H9 (cell line): ENCODE results near the gene POFUT2. TPM values are rescaled to one million over a fixed set of nuclear protein-coding genes. Genes with fewer than 3 reads are reported as not detected.

Source experiments
- DNase-seq: peaks from one replicate; pipeline ENCODE4 v3.0.0-alpha.2; 2017
- H2AFZ ChIP-seq: one replicate; pipeline ENCODE4 v1.6.1; 2013; ENCODE audit warnings: mild to moderate bottlenecking, low read length, control low read depth, moderate library complexity
- H2AK5ac ChIP-seq: 2 replicates; pipeline ENCODE4 v1.6.1; 2013; ENCODE audit warnings: low read length, control low read depth, mixed read lengths; ENCODE audit not compliant: insufficient read length
- H2BK120ac ChIP-seq: one replicate; pipeline ENCODE4 v1.6.1; 2013; ENCODE audit warnings: low read depth, mild to moderate bottlenecking, low read length, control low read depth, inconsistent platforms; ENCODE audit not compliant: poor library complexity, severe bottlenecking
- H2BK12ac ChIP-seq: 2 replicates; pipeline ENCODE4 v1.6.1; 2013; ENCODE audit warnings: low read length, control low read depth, mixed read lengths, low read depth; ENCODE audit not compliant: insufficient read length
- H2BK15ac ChIP-seq: 2 replicates; pipeline ENCODE4 v1.6.1; 2013; ENCODE audit warnings: low read depth, low read length, control low read depth
- H2BK20ac ChIP-seq: one replicate; pipeline ENCODE4 v1.6.1; 2013; ENCODE audit warnings: low read depth, mild to moderate bottlenecking, low read length, control low read depth, inconsistent platforms; ENCODE audit not compliant: poor library complexity, severe bottlenecking
- H2BK5ac ChIP-seq: 2 replicates; pipeline ENCODE4 v1.6.1; 2013; ENCODE audit warnings: low read length, control low read depth, mixed read lengths; ENCODE audit not compliant: insufficient read length
- H3K14ac ChIP-seq: 2 replicates; pipeline ENCODE4 v1.6.1; 2013; ENCODE audit warnings: low read length, control low read depth; ENCODE audit not compliant: insufficient read depth
- H3K18ac ChIP-seq: 2 replicates; pipeline ENCODE4 v1.6.1; 2013; ENCODE audit warnings: low read depth, mild to moderate bottlenecking, mixed read lengths, low read length, control low read depth; ENCODE audit not compliant: insufficient read length
- H3K23ac ChIP-seq: 2 replicates; pipeline ENCODE4 v1.6.1; 2013; ENCODE audit warnings: low read length, control low read depth, mixed read lengths, low read depth; ENCODE audit not compliant: insufficient read length
- H3K23me2 ChIP-seq: 2 replicates; pipeline ENCODE4 v1.6.1; 2013; ENCODE audit warnings: low read depth, mild to moderate bottlenecking, mixed read lengths, low read length, control low read depth; ENCODE audit not compliant: insufficient read length, poor library complexity, severe bottlenecking
- H3K27ac ChIP-seq: 2 replicates; pipeline ENCODE4 v1.5.1; 2013; ENCODE audit warnings: low read length, control low read depth, mixed read lengths, low read depth; ENCODE audit not compliant: insufficient read length
- H3K27me3 ChIP-seq: 2 replicates; pipeline ENCODE4 v1.6.1; 2013; ENCODE audit warnings: low read length, control low read depth, inconsistent platforms; ENCODE audit not compliant: insufficient read depth
- H3K4ac ChIP-seq: 2 replicates; pipeline ENCODE4 v1.6.1; 2013; ENCODE audit warnings: low read depth, mild to moderate bottlenecking, control low read depth, inconsistent platforms, low read length, moderate library complexity
- H3K4me1 ChIP-seq: 2 replicates; pipeline ENCODE4 v1.6.1; 2013; ENCODE audit warnings: low read length, control low read depth, inconsistent platforms; ENCODE audit not compliant: insufficient read depth
- H3K4me2 ChIP-seq: 2 replicates; pipeline ENCODE4 v1.6.1; 2013; ENCODE audit warnings: low read length, control low read depth, mixed read lengths; ENCODE audit not compliant: insufficient read length, insufficient read depth
- H3K56ac ChIP-seq: 2 replicates; pipeline ENCODE4 v1.6.1; 2013; ENCODE audit warnings: low read depth, mild to moderate bottlenecking, mixed read lengths, low read length, control low read depth; ENCODE audit not compliant: insufficient read length
- H3K79me1 ChIP-seq: 2 replicates; pipeline ENCODE4 v1.6.1; 2013; ENCODE audit warnings: low read depth, mild to moderate bottlenecking, moderate library complexity, low read length, control low read depth, inconsistent platforms; ENCODE audit not compliant: insufficient read depth, poor library complexity, severe bottlenecking
- H3K79me2 ChIP-seq: 2 replicates; pipeline ENCODE4 v1.6.1; 2013; ENCODE audit warnings: low read length, control low read depth, inconsistent platforms; ENCODE audit not compliant: insufficient read depth
- H3K9ac ChIP-seq: 2 replicates; pipeline ENCODE4 v1.6.1; 2013; ENCODE audit warnings: low read length, control low read depth, mixed read lengths; ENCODE audit not compliant: insufficient read length; ENCODE audit errors: extremely low read depth
- H3K9me3 ChIP-seq: one replicate; pipeline ENCODE4 v1.6.1; 2013; ENCODE audit warnings: low read depth, low read length, inconsistent platforms; ENCODE audit not compliant: control insufficient read depth
- H3T11ph ChIP-seq: one replicate; pipeline ENCODE4 v1.6.1; 2013; ENCODE audit warnings: mild to moderate bottlenecking, low read length, control low read depth, inconsistent platforms
- H4K20me1 ChIP-seq: one replicate; pipeline ENCODE4 v1.6.1; 2013; ENCODE audit not compliant: control insufficient read depth, insufficient read length, insufficient read depth
- H4K5ac ChIP-seq: 2 replicates; pipeline ENCODE4 v1.6.1; 2013; ENCODE audit warnings: low read depth, mild to moderate bottlenecking, mixed read lengths, low read length, control low read depth; ENCODE audit not compliant: insufficient read length
- H4K8ac ChIP-seq: replicated peaks from 2 replicates; pipeline ENCODE4 v1.6.1; 2013; ENCODE audit warnings: low read length, control low read depth, mixed read lengths, low read depth; ENCODE audit not compliant: insufficient read length
- H4K91ac ChIP-seq: 2 replicates; pipeline ENCODE4 v1.6.1; 2013; ENCODE audit warnings: low read depth, mild to moderate bottlenecking, moderate library complexity, mixed read lengths, low read length, control low read depth; ENCODE audit not compliant: insufficient read length
- H3K27ac Mint-ChIP-seq, 3 experiments: 2 replicates in 2 of 3; 3 replicates in 1 of 3; pipeline ENCODE4 v1.8.0; 2020 to 2021; ENCODE audit warnings: mixed read lengths in 3 of 3, mild to moderate bottlenecking in 1 of 3, moderate library complexity in 1 of 3
- H3K27me3 Mint-ChIP-seq: 2 replicates; pipeline ENCODE4 v1.8.0; 2021; ENCODE audit warnings: low read depth, mild to moderate bottlenecking, moderate library complexity, mixed read lengths
- H3K36me3 Mint-ChIP-seq, 3 experiments: 2 replicates in 2 of 3; 3 replicates in 1 of 3; pipeline ENCODE4 v1.8.0; 2020 to 2021; ENCODE audit warnings: low read depth in 3 of 3, mixed read lengths in 3 of 3; ENCODE audit not compliant: insufficient read depth in 1 of 3
- H3K4me1 Mint-ChIP-seq, 2 experiments: 2 replicates each; pipeline ENCODE4 v1.8.0; 2020; ENCODE audit warnings: mixed read lengths in 2 of 2
- H3K4me3 Mint-ChIP-seq, 2 experiments: 2 replicates in 1 of 2; 3 replicates in 1 of 2; pipeline ENCODE4 v1.8.0; 2020 to 2021; ENCODE audit warnings: mild to moderate bottlenecking in 2 of 2, mixed read lengths in 2 of 2, moderate library complexity in 1 of 2
- H3K9me3 Mint-ChIP-seq, 2 experiments: 2 replicates in 1 of 2; 3 replicates in 1 of 2; pipeline ENCODE4 v1.8.0; 2020; ENCODE audit warnings: mild to moderate bottlenecking in 2 of 2, mixed read lengths in 2 of 2, moderate library complexity in 1 of 2
- whole genome bisulfite sequencing: extraction: QIAGEN DNeasy Blood & Tissue Kit; methylation state at CpG from one replicate; pipeline ENCODE4 v1.1.7; 2013; ENCODE audit warnings: missing lambda C conversion rate, low lambda C conversion rate, mixed read lengths; ENCODE audit not compliant: insufficient read length; ENCODE audit errors: extremely low coverage; 5-methylcytosine and 5-hydroxymethylcytosine counted together
- total RNA-seq: library from RNA; stranded (reverse); gene quantifications from 2 replicates; pipeline ENCODE4 v1.2.1, GENCODE V29; 2021
- TF ChIP-seq, protein P1 (sequence below): fragments of 200-600 bp; sonication (generic); conservative IDR thresholded peaks from 3 replicates; pipeline ENCODE4 v1.8.0; 2021; ENCODE audit warnings: antibody characterized with exemption, mild to moderate bottlenecking

POFUT2 gene
- total RNA-seq, 1 experiment from 2014 or later, result 34.8 TPM

DNA sequence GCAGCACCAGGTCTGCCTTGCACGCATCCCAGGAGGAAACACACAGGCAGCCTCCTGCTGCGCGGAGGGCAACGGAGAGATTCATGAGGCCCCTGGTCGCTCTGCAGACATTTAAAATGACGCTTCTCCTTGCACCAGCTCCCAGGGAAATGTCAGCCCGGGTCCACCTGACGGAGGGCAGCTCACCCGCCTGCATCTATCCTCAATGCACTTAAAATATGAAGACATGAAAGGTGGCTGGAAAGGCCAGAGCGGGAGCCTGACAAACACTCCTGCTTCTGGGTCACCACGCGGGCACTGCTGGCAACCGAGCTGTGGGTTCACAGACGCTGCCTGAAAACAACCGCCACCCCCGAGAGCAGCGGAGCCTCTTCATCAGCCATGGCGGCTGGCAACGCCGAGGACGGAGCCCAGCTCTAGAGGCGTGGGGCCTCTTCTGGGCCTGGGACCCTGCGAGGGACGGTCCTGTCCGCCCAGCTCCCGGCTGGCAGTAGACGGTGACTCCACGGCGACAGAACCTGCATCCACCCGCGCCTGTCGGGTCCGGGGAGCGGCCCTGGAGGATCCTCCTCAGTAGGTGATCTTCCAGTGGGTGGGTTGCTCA lies 22.7 kb downstream of the POFUT2 start:
- H4K20me1 ChIP-seq, result no peaks in the 10 kb centered on the region
- H3K9ac ChIP-seq, result no peak overlapping the region
- peaks cover 2 to 4% of the 10 kb centered on the region in 2 experiments; a peak in 2 of 5 replicates for H3K9me3 Mint-ChIP-seq
- H3K9me3 ChIP-seq, result no peaks in the 10 kb centered on the region
- H3K4me1 ChIP-seq, result no peaks in the 10 kb centered on the region
- TF ChIP-seq, protein P1, sequence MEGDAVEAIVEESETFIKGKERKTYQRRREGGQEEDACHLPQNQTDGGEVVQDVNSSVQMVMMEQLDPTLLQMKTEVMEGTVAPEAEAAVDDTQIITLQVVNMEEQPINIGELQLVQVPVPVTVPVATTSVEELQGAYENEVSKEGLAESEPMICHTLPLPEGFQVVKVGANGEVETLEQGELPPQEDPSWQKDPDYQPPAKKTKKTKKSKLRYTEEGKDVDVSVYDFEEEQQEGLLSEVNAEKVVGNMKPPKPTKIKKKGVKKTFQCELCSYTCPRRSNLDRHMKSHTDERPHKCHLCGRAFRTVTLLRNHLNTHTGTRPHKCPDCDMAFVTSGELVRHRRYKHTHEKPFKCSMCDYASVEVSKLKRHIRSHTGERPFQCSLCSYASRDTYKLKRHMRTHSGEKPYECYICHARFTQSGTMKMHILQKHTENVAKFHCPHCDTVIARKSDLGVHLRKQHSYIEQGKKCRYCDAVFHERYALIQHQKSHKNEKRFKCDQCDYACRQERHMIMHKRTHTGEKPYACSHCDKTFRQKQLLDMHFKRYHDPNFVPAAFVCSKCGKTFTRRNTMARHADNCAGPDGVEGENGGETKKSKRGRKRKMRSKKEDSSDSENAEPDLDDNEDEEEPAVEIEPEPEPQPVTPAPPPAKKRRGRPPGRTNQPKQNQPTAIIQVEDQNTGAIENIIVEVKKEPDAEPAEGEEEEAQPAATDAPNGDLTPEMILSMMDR, result no peak
- no peaks in the 10 kb centered on the region for H3K4me1 Mint-ChIP-seq
- H3K4me2 ChIP-seq, result no peak overlapping the region
- no peak overlapping the region for H4K8ac ChIP-seq
- no peak overlapping the region for H2BK120ac ChIP-seq
- H3K27me3 Mint-ChIP-seq, result no peaks in the 10 kb centered on the region
- no peak overlapping the region for H3K27ac ChIP-seq
- no CpG with 5 or more reads among the region's 34 CpGs for WGBS
- no peak overlapping the region for H3K4me3 Mint-ChIP-seq
- H2AFZ ChIP-seq, result no peak overlapping the region
- no peak overlapping the region for H2BK5ac ChIP-seq
- peaks cover 36 to 60% (median 54%) of the 10 kb centered on the region in 3 experiments for H3K36me3 Mint-ChIP-seq
- no peak overlapping the region for H3K14ac ChIP-seq
- no peak overlapping the region for H2BK12ac ChIP-seq
- H4K91ac ChIP-seq, result no peak overlapping the region
- H3K27me3 ChIP-seq, result no peaks in the 10 kb centered on the region
- no peak overlapping the region for H3T11ph ChIP-seq
- H3K56ac ChIP-seq, result no peak overlapping the region
- H3K18ac ChIP-seq, result no peak overlapping the region
- H3K23ac ChIP-seq, result no peak overlapping the region
- H3K79me1 ChIP-seq, result no peaks in the 10 kb centered on the region
- no peak overlapping the region for H3K27ac Mint-ChIP-seq
- H3K79me2 ChIP-seq, result no peaks in the 10 kb centered on the region
- H2AK5ac ChIP-seq, result no peak overlapping the region
- no peak overlapping the region for H2BK20ac ChIP-seq
- no peak overlapping the region for H3K4ac ChIP-seq
- no peak overlapping the region for H4K5ac ChIP-seq
- no peaks in the 10 kb centered on the region for H3K23me2 ChIP-seq
- no peak overlapping the region for H2BK15ac ChIP-seq
- peak; percentile 19 for DNase-seq
